ENCODE data around the gene TMOD3.

Gene TMOD3

GRCh38 chr15:51828621-51829375 is 655 bp upstream of the TMOD3 start:
- no peak for DNase-seq

- DNase-seq = no peak
Measured at GRCh38 chr15:51830276-51830806, 888 bp downstream of the TMOD3 start.

DNA sequence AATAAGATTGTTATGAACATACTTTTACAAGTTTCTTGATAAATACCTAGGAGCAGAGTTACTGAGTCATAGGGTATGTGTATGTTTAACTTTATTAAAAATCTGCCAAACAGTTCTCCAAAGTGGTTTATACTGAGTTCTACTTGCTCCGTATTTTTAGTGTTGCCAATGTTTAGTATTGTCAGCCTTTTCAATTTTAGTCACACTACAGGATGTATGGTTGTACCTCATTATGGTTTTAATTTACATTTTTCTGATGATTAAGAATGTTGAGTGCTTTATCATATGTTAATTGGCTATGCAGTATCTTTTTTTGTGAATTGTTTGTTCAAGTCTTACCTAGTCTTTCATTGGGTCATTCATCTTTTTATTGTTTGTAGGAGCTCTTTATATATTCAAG is 4.3 kb downstream of the TMOD3 start:
- no peak for DNase-seq

DNA sequence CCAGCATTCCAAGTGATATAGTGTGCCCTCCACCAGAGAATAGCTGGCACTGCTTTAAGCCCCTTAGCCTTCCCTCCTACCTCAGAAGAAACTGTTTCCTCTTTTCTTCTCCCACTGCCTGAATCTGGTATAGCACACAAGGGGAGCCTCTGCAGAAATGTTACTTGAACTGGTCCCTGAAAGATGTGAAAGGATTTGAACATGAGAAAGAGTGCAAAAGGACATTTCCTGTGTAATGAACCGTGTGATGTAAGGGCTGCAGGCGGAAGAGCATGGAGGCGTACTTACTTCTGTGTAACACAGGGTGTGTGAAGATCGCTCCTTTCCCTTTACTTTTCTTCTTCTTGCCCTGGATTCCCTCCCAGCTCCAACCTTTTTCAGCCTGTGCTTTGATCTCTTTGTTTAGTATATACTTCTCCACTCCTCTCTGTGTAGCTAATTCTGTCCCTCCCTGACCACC is 8.4 kb downstream of the TMOD3 start:
- DNase-seq = peak; percentile 8

GRCh38 chr15:51838270-51838669 is 8.8 kb downstream of the TMOD3 start:
- DNase-seq = no peak

DNA sequence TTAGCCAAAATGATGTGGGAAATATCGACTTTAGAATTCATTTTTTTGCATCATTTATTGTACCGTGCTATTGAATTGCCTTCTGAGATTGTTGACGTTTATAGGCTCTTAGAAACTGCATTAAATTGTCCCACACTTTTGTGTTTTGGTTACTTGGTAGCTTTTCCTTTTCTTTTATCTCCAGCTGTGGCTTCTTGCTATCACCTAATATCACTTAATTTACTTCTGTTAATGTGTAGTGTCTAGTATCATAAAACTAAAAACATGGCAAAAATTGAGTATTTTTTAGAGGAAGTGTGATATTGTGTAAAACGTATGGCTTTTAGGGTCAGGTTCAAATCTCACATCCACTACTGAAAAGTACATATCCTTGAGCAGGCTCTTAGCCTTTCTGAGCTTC is 11.2 kb downstream of the TMOD3 start:
- DNase-seq = no peak

DNA sequence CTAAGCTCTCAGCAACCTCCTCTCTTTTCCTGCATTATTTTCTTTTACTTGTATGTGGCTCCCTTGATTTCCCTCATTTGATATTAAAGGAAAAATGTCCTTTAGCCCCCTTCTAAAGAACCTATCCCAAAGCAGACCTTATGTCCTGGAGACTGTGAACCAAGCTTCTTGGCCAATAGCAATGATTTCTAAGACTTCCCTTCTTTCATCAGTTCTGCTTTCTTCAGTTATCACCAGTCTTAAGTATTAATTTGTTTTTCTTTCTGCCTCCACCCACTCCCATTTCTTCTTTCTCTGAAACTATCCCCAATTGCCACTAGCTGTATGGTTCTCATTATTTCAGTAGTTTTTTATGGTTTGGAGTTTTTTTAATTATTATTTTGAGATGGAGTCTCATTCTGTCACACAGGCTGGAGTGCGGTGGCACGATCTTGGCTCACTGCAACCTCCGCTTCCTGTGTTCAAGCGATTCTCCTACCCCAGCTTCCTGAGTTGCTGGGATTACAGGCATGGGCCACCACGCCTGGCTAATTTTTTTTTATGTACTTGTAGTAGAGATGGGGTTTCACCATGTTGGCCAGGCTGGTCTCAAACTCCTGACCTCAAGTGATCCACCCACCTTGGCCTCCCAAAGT is 12.1 kb downstream of the TMOD3 start:
- peak; percentile 26 for DNase-seq

DNA sequence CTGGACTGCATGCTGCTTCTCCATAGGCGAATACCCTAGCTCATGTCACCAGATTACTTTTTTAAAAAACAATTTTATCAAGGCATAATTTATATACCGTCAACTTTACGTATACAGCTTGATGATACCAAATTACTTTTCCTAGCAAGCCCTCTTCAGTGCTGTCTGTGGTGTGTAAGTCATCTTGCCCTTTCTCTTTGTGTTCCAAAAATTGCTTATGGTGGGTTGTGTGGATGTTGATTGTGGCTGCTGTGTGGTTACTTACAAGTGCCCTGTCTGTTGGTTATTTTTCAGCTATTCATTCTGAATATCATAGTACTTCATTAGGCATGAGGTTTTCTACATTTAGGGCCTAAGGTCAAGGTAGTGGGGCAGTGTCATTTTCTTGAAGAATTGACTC is 12.8 kb downstream of the TMOD3 start:
- DNase-seq = no peak

DNA sequence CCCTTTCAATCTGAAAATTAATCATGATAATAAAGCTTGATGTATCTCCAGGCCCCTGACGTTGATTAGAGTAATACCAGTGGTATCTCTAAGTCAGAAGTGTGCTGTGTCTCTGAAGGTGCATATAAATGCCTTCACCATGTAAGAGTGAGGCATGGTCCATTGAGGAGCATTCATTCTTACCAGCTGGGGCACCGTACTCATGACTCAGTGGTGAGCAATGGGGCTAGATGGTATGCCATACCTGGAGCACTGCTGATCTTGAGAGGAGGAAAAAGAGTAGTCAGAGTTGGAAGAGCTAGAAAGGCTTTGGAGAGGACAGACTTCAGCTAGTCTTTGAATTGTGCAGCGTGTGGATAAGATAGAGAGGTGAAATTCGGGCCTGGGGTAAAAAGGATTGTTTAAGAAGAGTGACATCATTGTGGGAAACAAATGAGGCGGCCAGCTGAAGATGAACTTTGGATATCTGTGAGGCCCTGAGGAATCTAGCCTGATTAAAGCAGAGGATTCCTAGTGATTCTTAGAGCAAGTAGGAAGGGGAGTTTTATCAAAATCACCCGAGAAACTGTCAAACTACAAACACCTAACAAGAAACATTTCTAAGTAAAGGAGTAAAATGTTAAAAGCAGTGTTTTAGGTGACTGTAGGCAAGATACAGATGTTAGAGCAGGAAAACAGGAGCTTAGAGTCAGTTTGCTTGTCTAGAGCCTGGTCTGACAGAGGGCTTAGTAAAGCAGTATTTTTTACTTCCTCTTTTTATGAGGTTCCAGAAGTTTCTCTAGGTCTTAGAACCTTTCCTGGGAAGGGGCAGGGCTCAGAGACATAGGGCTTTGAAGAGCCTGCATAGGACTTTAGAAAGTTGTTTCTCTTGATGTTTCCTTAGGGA is 13.6 kb downstream of the TMOD3 start:
- DNase-seq = peak; percentile 84

- DNase-seq = no peak
Measured at GRCh38 chr15:51844747-51845426, 15.4 kb downstream of the TMOD3 start.

- DNase-seq = no peak
Measured at GRCh38 chr15:51846066-51846462, 16.6 kb downstream of the TMOD3 start.

DNA sequence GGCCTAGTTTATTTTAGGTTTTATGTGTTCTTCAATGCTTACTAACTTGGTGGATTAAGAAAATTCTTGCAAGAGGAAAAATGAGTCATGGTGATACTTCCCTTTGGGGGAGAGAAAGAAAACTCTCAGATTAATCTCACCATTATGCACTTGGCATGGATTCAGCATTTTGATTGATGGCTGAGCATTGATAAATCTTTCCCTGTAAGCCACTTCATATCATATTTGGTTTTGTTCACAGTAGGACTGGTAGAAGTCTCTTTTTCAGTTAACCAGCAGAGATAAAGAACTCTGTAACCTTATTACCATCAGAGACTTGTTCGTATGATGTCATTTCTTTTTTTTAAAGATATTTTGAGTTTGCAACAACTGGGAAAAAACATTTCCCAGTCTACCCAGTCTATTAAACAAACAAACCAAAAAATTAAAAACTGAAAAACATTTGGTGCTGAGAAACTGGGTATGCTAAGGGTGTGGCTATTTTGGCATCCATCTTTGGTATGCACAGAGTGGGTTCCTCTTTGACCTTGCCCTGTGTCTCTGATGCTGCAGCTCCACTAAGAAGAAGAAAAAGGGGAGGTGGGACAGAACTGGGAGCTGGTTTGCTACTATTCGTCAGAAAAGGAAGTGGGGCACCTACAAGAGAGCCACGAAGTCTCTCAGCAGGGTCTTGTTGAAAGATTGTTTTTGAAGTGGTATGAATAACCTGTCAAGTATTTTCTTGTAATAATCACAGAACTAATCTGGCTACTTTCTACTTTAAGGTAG is 17.2 kb downstream of the TMOD3 start:
- DNase-seq = peak; percentile 83

DNA sequence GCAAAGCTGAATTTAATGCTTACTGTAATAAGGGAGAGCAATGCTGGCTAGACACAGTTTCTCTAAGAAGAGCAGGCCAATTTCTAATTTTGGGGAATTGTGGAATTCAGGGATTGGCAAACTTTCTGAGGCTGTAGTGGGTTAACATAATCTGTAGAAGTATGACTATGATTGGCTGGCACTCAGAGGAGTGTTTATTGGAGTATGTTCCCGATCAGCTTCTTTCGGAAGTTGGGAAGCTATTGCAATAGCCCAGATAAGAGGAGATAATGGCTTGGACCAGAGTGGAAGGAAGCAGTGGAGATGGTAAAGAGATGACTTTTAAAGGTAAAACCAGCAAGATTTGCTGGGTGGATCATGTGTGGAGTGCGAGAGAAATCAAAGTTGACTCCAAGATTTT is 19.4 kb downstream of the TMOD3 start:
- DNase-seq = no peak

DNA sequence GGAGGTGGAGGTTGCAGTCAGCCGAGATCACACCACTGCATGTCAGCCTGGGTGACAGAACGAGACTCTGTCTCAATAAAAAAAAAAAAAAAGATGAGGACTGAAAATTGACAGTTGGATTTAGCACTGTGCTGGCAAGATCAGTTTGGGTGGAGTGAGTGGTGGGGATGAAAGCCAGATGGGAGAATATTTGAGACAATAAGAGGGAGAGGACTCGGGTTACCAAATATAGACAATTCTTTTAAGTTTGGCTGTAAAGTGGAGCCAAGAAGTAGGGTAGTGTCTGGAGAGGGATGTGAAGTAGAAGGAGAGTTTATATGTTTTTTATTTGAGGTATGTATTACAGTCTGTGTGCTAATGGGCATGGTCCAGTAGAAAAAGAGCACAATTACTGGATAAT is 20.4 kb downstream of the TMOD3 start:
- no peak for DNase-seq

DNA sequence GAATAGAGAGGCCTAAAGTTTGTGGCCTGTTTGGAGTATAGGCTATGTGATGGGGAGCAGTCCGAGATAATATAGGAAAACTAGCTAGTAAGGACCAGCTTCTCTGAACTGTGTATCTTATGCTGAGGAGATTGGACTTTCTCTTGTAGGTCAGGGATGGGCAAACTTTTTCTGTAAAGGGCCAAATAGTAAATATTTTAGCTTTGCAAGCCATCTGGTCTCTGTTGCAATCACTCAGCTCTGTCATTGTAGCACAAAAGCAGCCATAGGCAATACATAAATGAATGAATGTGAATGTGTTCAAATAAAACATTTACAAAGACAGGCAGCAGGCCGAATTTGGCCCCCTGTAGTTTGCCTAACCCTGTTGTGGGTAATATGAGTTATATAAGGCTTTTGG is 24.5 kb downstream of the TMOD3 start:
- DNase-seq = no peak

DNA sequence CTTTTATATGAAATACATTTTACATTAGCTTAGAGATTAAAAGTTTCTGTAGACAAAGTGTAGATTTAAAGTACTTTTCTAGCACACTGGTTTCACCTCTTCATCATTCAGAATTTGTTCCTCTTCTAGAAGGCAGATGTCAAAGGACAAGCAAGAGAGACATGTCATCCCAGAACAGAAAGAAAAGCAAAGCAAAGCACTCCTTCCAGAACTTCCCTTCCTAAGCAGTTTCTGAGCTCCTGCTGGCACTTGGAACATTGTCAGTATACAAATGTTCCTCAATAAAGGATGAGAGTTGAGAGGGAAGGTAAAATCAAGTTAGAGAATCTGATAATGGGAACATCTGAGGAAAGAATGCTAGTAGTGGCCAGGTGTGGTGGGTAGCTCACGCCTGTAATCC is 26.2 kb downstream of the TMOD3 start:
- no peak for DNase-seq

- DNase-seq = no peak
Measured at GRCh38 chr15:51856714-51857380, 27.4 kb downstream of the TMOD3 start.

DNA sequence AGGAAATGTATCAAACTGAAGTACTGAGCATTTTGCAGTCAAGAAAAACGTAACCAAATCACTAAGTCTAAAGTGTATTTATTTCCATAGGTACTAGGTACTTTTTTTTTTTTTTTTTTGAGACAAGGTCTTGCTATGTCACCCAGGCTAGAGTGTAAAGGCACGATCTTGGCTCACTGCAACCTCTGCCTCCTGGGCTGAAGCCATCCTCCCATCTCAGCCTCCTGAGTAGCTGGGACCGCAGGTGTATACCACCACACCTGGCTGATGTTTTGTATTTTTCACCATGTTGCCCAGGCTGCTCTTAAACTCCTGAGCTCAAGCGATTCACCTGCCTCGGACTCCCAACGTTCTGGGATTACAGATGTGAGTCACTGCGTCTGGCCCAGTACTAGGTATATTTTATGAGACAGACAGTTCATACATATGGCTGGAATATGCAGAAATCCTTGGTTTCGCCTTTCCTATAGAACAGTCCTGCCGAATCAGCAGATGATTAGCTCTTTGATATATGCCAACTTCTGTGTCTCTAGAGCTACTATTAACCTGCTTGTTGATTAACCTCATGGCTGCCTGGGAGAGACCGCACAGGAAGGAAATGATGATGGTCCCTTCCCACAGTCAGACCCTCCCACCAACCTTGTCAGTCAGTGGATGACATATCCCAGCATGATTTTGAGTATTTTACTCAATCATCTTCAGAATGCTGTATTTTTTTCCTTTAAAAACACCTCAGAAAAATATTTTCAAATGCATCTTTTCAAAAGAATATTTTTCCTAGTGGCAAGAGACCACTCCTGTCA is 32.3 kb downstream of the TMOD3 start:
- no peak for DNase-seq

DNA sequence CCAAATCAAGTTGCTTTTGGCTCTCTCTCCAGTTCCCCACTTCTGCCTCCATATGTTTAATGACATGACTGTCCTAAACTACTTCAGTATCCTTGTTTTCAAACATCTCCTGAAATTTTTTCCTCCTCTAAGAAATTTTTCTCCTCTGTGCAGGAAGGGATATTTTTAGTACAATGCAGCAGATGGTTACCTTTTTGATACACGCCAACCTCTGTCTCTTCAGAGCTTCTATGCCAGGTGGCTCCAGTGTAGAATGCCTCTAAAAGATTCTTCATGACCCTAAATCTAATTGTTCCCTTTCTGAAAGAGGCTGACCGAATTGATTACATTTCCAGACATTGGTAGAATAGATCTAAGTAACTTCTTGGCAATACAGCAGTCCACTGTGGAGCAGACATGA is 33.7 kb downstream of the TMOD3 start:
- DNase-seq = no peak

DNA sequence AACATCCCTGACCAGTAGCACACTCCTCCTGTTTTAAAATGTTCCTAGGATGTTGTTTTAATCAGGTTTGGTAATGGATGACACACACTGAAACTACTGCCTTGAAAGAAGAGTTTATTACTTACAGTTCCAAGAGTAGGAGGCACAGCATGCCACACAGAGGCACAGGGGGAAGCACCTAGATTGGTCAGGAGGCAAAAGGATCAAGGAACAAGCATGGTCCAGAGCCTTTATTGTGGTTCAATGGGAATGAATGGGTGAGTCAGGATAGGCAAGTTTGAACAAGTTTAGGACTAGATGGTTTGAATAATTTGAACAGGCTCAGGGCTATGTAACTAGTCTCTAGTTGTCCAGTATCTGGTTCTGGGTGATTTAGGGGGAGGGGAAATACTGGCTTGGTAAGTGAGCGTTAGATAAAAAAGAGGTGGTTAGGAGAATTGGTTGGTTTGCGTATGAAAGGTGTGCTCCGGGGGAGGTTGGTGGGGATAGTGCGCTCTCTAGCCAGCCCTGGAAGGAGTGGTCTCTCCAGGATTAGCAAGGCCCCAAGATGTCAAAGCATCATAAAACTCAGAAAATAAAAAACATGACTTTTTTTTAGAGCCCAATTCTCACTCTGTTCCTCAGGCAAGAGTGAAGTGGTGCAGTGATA is 35.1 kb downstream of the TMOD3 start:
- DNase-seq = no peak
